HL-60 (cell line): ENCODE results near the gene ORC3.

Experiments
- DNase-seq, 2 experiments: peaks; one replicate each; pipeline ENCODE4 v3.0.0-alpha.2; 2010 to 2020; ENCODE audit warnings: low read depth in 1 of 2, low spot score in 1 of 2
- H3K27ac ChIP-seq: fragments of 250-450 bp; sonication (Bioruptor Pico); replicated peaks from 2 replicates; pipeline ENCODE4 v1.5.1; 2020; ENCODE audit warnings: mild to moderate bottlenecking, moderate library complexity
- H3K27me3 ChIP-seq: fragments of 250-450 bp; sonication (Bioruptor Pico); 2 replicates; pipeline ENCODE4 v1.5.1; 2021; ENCODE audit warnings: mild to moderate bottlenecking, moderate library complexity; ENCODE audit not compliant: insufficient read depth, poor library complexity, severe bottlenecking
- H3K4me3 ChIP-seq: replicated peaks from 2 replicates; pipeline ENCODE4 v1.5.1; 2011; ENCODE audit warnings: mild to moderate bottlenecking, control low read depth, low read length; ENCODE audit not compliant: insufficient read depth
- CTCF ChIP-seq: IDR thresholded peaks from one replicate; pipeline ENCODE4 v1.5.1; 2011; ENCODE audit warnings: low read length, control low read depth, inconsistent platforms; ENCODE audit not compliant: insufficient read depth
- GABPA ChIP-seq: IDR thresholded peaks from 2 replicates; pipeline ENCODE4 v1.6.1; 2012; ENCODE audit warnings: low read depth
- POLR2AphosphoS5 ChIP-seq: IDR thresholded peaks from 2 replicates; pipeline ENCODE4 v1.6.1; 2012; ENCODE audit warnings: low read depth
- REST ChIP-seq: IDR thresholded peaks from 2 replicates; pipeline ENCODE4 v1.6.1; 2012; ENCODE audit warnings: low read depth; ENCODE audit not compliant: insufficient replicate concordance
- SPI1 ChIP-seq: IDR thresholded peaks from 2 replicates; pipeline ENCODE4 v1.6.1; 2012; ENCODE audit warnings: low read depth, mild to moderate bottlenecking, borderline replicate concordance

Gene ORC3

GRCh38 chr6:87541744-87542143, 48.2 kb upstream of the ORC3 start:
- H3K27me3 ChIP-seq, result no peaks in the 10 kb centered on the region
- H3K27ac ChIP-seq, result no peak overlapping the region
- DNase-seq, result no peak
- TF ChIP-seq SPI1 (no peak), CTCF (no peak), REST (no peak)
- no peak overlapping the region for H3K4me3 ChIP-seq

GRCh38 chr6:87543696-87544473, 46.0 kb upstream of the ORC3 start:
- no peaks in the 10 kb centered on the region for H3K27me3 ChIP-seq
- no peak overlapping the region for H3K4me3 ChIP-seq
- TF ChIP-seq POLR2AphosphoS5 (no peak), GABPA (no peak), REST (no peak), SPI1 (no peak), CTCF (no peak)
- no peak for DNase-seq
- no peak overlapping the region for H3K27ac ChIP-seq

GRCh38 chr6:87544474-87544735, 45.5 kb upstream of the ORC3 start:
- no peak for DNase-seq

More at GRCh38 chr6:87544474-87544735, 45.5 kb upstream of the ORC3 start:
- TF ChIP-seq CTCF (no peak), REST (no peak), POLR2AphosphoS5 (no peak), SPI1 (no peak), GABPA (no peak)
- H3K4me3 ChIP-seq, result no peak overlapping the region
- H3K27ac ChIP-seq, result no peak overlapping the region
- H3K27me3 ChIP-seq, result no peaks in the 10 kb centered on the region
